ENCODE measurements around the gene KRTAP5-5. TPM values are rescaled to one million over a fixed set of nuclear protein-coding genes. Genes with fewer than 3 reads are reported as not detected.
"Not testable (repeated sequence)": the region's sequence is repeated elsewhere in the genome, so short reads cannot be mapped to it uniquely, and the experiment has no call there.

Gene KRTAP5-5
- not detected for total RNA-seq
- polyA plus RNA-seq = not detected
- long read RNA-seq, donor 1 = 0 reads
- long read RNA-seq, donor 2 = 0 reads

GRCh38 chr11:1629326-1630185 lies at the start of gene KRTAP5-5:
KRTAP5-5 (plus strand) TSS chr11:1629775; CDS start chr11:1629841, 66 bp downstream.
- no peaks in the 10 kb centered on the region for H3K27me3 ChIP-seq (ENCODE audit: control insufficient read depth in 1 of 2, insufficient read depth in 2 of 2, low read length in 1 of 2)
- 70 to 74% methylated on average over 21 to 25 of the region's 26 CpGs for WGBS, 2 donors
- ATAC-seq (ENCODE audit: low FRiP score) (no peak), DNase-seq (peak in 1 of 2 donors; percentile 19)
- no peaks in the 10 kb centered on the region for H3K9me3 ChIP-seq (ENCODE audit: control insufficient read depth, low read length)
- intact Hi-C loops (cut with DNase I) = loop anchor here (5.0 kb wide), 1 partner anchor 82 kb away; no protein-coding TSS in a partner anchor
- H3K36me3 ChIP-seq (ENCODE audit: control insufficient read depth in 1 of 2, insufficient read depth in 2 of 2, low read length in 1 of 2) = no peaks in the 10 kb centered on the region
- H3K4me1 ChIP-seq (ENCODE audit: control insufficient read depth in 1 of 2, insufficient read depth in 2 of 2, low read length in 2 of 2) = no peaks in the 10 kb centered on the region
- H3K4me3 ChIP-seq (ENCODE audit: low read length in 2 of 2) = no peak within 1 kb of the TSS
- H3K27ac ChIP-seq (ENCODE audit: low read depth in 1 of 2, low read length in 2 of 2) = no peak within 1 kb of the TSS

GRCh38 chr11:1581976-1582375 lies 47.6 kb upstream of the KRTAP5-5 start:
- Histone ChIP-seq H3K4me1 (ENCODE audit: control insufficient read depth in 1 of 2, insufficient read depth in 2 of 2, low read length in 2 of 2) (no peaks in the 10 kb centered on the region), H3K27me3 (ENCODE audit: control insufficient read depth in 1 of 2, insufficient read depth in 2 of 2, low read length in 1 of 2) (no peaks in the 10 kb centered on the region), H3K9me3 (ENCODE audit: control insufficient read depth, low read length) (peaks cover 3% of the 10 kb centered on the region), H3K27ac (ENCODE audit: low read depth in 1 of 2, low read length in 2 of 2) (no peak overlapping the region), H3K4me3 (ENCODE audit: low read length in 2 of 2) (no peak overlapping the region), H3K36me3 (ENCODE audit: control insufficient read depth in 1 of 2, insufficient read depth in 2 of 2, low read length in 1 of 2) (no peaks in the 10 kb centered on the region)
- intact Hi-C loops (cut with DNase I) = no loop called here
- 92 to 93% methylated on average over 9 of the region's 9 CpGs for WGBS, 2 donors
- ATAC-seq (ENCODE audit: low FRiP score) = no peak
- DNase-seq = no peak

- H3K4me3 ChIP-seq (ENCODE audit: low read length in 2 of 2); H3K36me3 ChIP-seq (ENCODE audit: control insufficient read depth in 1 of 2, insufficient read depth in 2 of 2, low read length in 1 of 2); H3K27me3 ChIP-seq (ENCODE audit: control insufficient read depth in 1 of 2, insufficient read depth in 2 of 2, low read length in 1 of 2); DNase-seq; intact Hi-C loops (cut with DNase I); H3K4me1 ChIP-seq (ENCODE audit: control insufficient read depth in 1 of 2, insufficient read depth in 2 of 2, low read length in 2 of 2); H3K9me3 ChIP-seq (ENCODE audit: control insufficient read depth, low read length); ATAC-seq (ENCODE audit: low FRiP score); H3K27ac ChIP-seq (ENCODE audit: low read depth in 1 of 2, low read length in 2 of 2): not testable (repeated sequence)
- 80 to 81% methylated on average over 2 of the region's 2 CpGs for WGBS, 2 donors
Observed at GRCh38 chr11:1582909-1583308, 46.7 kb upstream of the KRTAP5-5 start.

GRCh38 chr11:1584661-1585370 lies 44.8 kb upstream of the KRTAP5-5 start, which contains the start of gene KRTAP5-1:
KRTAP5-1 (minus strand) TSS chr11:1585283; CDS start chr11:1585249, 34 bp downstream.
- DNase-seq; H3K27ac ChIP-seq (ENCODE audit: low read depth in 1 of 2, low read length in 2 of 2); intact Hi-C loops (cut with DNase I); H3K27me3 ChIP-seq (ENCODE audit: control insufficient read depth in 1 of 2, insufficient read depth in 2 of 2, low read length in 1 of 2); H3K9me3 ChIP-seq (ENCODE audit: control insufficient read depth, low read length); H3K4me1 ChIP-seq (ENCODE audit: control insufficient read depth in 1 of 2, insufficient read depth in 2 of 2, low read length in 2 of 2); H3K36me3 ChIP-seq (ENCODE audit: control insufficient read depth in 1 of 2, insufficient read depth in 2 of 2, low read length in 1 of 2); ATAC-seq (ENCODE audit: low FRiP score); H3K4me3 ChIP-seq (ENCODE audit: low read length in 2 of 2): not testable (repeated sequence)
- 95 to 96% methylated on average over 9 of the region's 9 CpGs for WGBS, 2 donors

GRCh38 chr11:1586699-1587098 lies 42.9 kb upstream of the KRTAP5-5 start:
- Histone ChIP-seq H3K4me3 (ENCODE audit: low read length in 2 of 2) (no peak overlapping the region), H3K27me3 (ENCODE audit: control insufficient read depth in 1 of 2, insufficient read depth in 2 of 2, low read length in 1 of 2) (no peaks in the 10 kb centered on the region), H3K27ac (ENCODE audit: low read depth in 1 of 2, low read length in 2 of 2) (no peak overlapping the region), H3K36me3 (ENCODE audit: control insufficient read depth in 1 of 2, insufficient read depth in 2 of 2, low read length in 1 of 2) (no peaks in the 10 kb centered on the region), H3K9me3 (ENCODE audit: control insufficient read depth, low read length) (no peaks in the 10 kb centered on the region), H3K4me1 (ENCODE audit: control insufficient read depth in 1 of 2, insufficient read depth in 2 of 2, low read length in 2 of 2) (no peaks in the 10 kb centered on the region)
- DNase-seq = no peak
- WGBS, 2 donors = 91 to 92% methylated on average over 2 of the region's 2 CpGs
- intact Hi-C loops (cut with DNase I) = no loop called here
- ATAC-seq (ENCODE audit: low FRiP score) = no peak

- 69 to 82% methylated on average over 7 to 8 of the region's 10 CpGs for WGBS, 2 donors
- intact Hi-C loops (cut with DNase I); ATAC-seq (ENCODE audit: low FRiP score); H3K27ac ChIP-seq (ENCODE audit: low read depth in 1 of 2, low read length in 2 of 2); DNase-seq; H3K4me3 ChIP-seq (ENCODE audit: low read length in 2 of 2); H3K27me3 ChIP-seq (ENCODE audit: control insufficient read depth in 1 of 2, insufficient read depth in 2 of 2, low read length in 1 of 2); H3K36me3 ChIP-seq (ENCODE audit: control insufficient read depth in 1 of 2, insufficient read depth in 2 of 2, low read length in 1 of 2); H3K4me1 ChIP-seq (ENCODE audit: control insufficient read depth in 1 of 2, insufficient read depth in 2 of 2, low read length in 2 of 2); H3K9me3 ChIP-seq (ENCODE audit: control insufficient read depth, low read length): not testable (repeated sequence)
Observed at GRCh38 chr11:1589191-1589963, 40.2 kb upstream of the KRTAP5-5 start.

- H3K4me3 ChIP-seq (ENCODE audit: low read length in 2 of 2) = no peak overlapping the region
- ATAC-seq (ENCODE audit: low FRiP score) (no peak), DNase-seq (no peak)
- H3K36me3 ChIP-seq (ENCODE audit: control insufficient read depth in 1 of 2, insufficient read depth in 2 of 2, low read length in 1 of 2) = no peaks in the 10 kb centered on the region
- H3K9me3 ChIP-seq (ENCODE audit: control insufficient read depth, low read length) = no peaks in the 10 kb centered on the region
- no peaks in the 10 kb centered on the region for H3K4me1 ChIP-seq (ENCODE audit: control insufficient read depth in 1 of 2, insufficient read depth in 2 of 2, low read length in 2 of 2)
- 89 to 91% methylated on average over 6 of the region's 6 CpGs for WGBS, 2 donors
- intact Hi-C loops (cut with DNase I) = no loop called here
- H3K27me3 ChIP-seq (ENCODE audit: control insufficient read depth in 1 of 2, insufficient read depth in 2 of 2, low read length in 1 of 2) = no peaks in the 10 kb centered on the region
- no peak overlapping the region for H3K27ac ChIP-seq (ENCODE audit: low read depth in 1 of 2, low read length in 2 of 2)
Observed at GRCh38 chr11:1589996-1590395, 39.6 kb upstream of the KRTAP5-5 start.

- DNase-seq = no peak
- no peaks in the 10 kb centered on the region for H3K27me3 ChIP-seq (ENCODE audit: control insufficient read depth in 1 of 2, insufficient read depth in 2 of 2, low read length in 1 of 2)
- WGBS, 2 donors = 84 to 86% methylated on average over 9 of the region's 9 CpGs
Observed at GRCh38 chr11:1592628-1593027, 36.9 kb upstream of the KRTAP5-5 start.

More at GRCh38 chr11:1592628-1593027, 36.9 kb upstream of the KRTAP5-5 start:
- no peak for ATAC-seq (ENCODE audit: low FRiP score)
- Histone ChIP-seq H3K36me3 (ENCODE audit: control insufficient read depth in 1 of 2, insufficient read depth in 2 of 2, low read length in 1 of 2) (no peaks in the 10 kb centered on the region), H3K27ac (ENCODE audit: low read depth in 1 of 2, low read length in 2 of 2) (no peak overlapping the region), H3K9me3 (ENCODE audit: control insufficient read depth, low read length) (no peaks in the 10 kb centered on the region), H3K4me1 (ENCODE audit: control insufficient read depth in 1 of 2, insufficient read depth in 2 of 2, low read length in 2 of 2) (no peaks in the 10 kb centered on the region), H3K4me3 (ENCODE audit: low read length in 2 of 2) (no peak overlapping the region)
- intact Hi-C loops (cut with DNase I) = no loop called here

All from aorta (tissue), 5 donors.